GM21576 (cell line): ENCODE measurements around the gene TBCA.

Experiments used
- ATAC-seq: cut with Tn5 transposase; IDR thresholded peaks from one replicate; pipeline ENCODE4 v1.9.1; 2021; ENCODE audit warnings: mild to moderate bottlenecking, moderate library complexity; ENCODE audit not compliant: unreplicated experiment

The TBCA gene

GRCh38 chr5:77644371-77645157 lies 131.6 kb downstream of the TBCA start:
- ATAC-seq = no peak

GRCh38 chr5:77643654-77644370 lies 132.3 kb downstream of the TBCA start:
- no peak for ATAC-seq

- ATAC-seq = no peak
Observed at GRCh38 chr5:77642738-77643653, 133.1 kb downstream of the TBCA start.

GRCh38 chr5:77641963-77642737 lies 134.0 kb downstream of the TBCA start:
- no peak for ATAC-seq

- no peak for ATAC-seq
Observed at GRCh38 chr5:77641397-77641943, 134.7 kb downstream of the TBCA start.
